Activated T-helper 9 cell treated with anti-CD3 and anti-CD28 coated beads, Interleukin-2, amount 50 U/mL, for 16 hours (primary cell): ENCODE data around the gene PCBD1.
"Not testable (repeated sequence)": the region's sequence is repeated elsewhere in the genome, so short reads cannot be mapped to it uniquely, and the experiment has no call there.

Source experiments
- DNase-seq: peaks from one replicate; pipeline ENCODE4 v3.0.0-alpha.2; 2020; ENCODE audit warnings: low read depth

Gene PCBD1

DNA sequence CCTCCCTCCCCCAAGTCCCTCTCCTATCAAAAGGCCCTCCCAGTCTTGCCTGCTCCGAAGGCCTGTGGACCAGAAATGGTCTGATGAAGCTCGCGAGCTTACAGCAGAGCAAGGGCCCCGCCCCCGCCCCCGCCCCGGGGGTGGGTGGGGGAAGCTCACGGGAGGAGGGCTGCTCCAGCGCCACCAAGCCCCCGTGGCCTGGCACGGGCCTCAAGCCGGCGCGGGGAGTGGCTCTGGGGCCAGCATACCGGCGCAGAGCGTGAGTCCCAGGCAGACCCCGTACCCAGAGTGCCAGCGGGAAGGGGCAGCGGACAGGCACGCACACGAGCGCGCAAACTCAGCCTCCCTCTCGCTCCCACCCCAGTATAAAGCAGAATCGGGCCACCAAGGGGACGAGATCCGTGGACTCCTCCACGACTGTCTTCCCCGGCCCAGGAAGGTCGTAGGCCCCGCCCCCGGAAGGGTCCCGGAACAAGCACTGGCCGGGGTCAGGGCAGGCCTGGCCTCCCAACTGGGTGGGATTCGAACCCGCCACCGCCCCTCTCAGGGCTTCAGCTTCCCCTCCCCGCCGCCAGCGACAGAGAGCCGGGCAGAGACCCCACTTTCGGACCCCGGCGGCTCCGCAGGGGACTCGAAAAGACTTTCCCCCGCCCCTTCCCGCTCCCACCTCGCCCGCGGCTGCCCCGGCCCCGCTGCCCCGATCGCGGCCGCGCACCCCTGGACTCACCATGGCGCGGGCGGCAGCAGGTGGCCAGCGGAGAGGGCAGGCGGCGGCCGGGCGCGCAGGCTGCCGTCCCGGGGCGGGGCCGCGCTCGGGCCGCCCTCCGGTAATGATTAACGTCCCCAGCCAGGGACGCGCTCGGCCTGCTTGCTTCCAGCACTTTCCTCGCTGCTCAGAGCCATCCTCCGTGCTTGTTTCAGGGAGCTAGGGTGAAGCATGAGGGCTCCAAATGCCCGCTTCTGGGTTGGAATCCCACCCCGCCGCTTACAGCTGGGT, at the start of gene PCBD1:
TSS of gene PCBD1 (minus strand) at position 762 of the 997 bp plus-strand sequence. CDS start at position 730, 32 bp downstream.
- peak; percentile 64 for DNase-seq

DNA sequence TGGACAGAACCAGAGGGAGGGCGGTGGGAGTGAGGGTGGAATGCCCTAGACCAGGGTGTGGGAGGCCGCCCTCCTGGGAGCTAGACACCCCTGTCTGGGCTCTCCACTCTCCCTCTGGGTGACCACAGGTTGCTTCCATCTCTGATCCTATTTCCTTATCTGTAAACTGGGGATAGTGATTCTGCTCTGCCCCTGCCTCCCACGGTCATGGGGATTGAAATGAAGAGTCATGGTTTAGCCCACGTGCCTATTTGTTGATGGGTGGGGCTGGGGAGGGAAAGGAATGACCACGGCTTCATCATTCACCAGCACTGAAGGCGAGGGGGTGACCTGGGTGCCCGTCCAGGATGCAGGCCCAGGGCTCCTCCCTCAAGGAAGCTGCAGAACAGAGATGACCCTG, 49.3 kb upstream of the PCBD1 start:
- no peak for DNase-seq

DNA sequence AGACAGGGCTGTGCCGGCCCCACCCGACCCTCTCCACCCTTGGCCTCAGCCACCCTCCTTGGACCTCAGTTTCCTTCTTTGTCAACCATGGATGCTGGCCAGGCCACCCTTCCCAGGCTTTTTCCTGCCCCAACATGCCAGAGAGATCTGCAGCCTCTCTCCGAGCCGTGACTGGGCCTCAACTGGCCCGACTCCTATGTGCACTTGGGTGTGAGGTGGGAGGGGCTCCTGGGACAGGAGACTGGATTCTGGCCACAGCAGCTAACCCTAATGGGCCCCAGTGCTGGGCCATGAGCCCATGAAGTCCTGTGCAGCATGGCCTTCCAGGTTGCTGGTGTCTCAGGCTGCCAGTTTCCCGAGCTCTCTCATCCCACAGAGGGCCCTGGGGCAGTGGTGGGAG, 47.7 kb upstream of the PCBD1 start:
- no peak for DNase-seq

DNA sequence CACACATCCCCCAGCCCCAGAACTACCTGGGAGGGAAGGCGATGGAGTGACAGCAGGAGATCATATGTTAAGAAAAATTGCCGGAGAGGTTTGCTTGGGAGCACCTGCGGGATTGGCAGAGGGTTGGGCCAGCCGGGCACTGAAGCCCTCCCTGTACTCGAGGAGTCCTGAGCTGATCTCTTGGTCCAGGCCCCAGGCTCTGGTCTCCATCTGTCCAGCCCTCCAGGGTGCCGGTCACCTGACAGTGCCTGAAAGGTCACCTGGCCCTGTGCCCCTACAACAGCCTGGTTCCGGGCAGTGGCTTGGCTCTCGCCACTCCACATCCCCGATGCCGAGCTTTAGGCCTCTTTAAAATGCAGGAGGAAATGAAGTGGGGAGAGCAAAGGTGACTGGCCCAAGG, 47.3 kb upstream of the PCBD1 start:
- DNase-seq: no peak

DNA sequence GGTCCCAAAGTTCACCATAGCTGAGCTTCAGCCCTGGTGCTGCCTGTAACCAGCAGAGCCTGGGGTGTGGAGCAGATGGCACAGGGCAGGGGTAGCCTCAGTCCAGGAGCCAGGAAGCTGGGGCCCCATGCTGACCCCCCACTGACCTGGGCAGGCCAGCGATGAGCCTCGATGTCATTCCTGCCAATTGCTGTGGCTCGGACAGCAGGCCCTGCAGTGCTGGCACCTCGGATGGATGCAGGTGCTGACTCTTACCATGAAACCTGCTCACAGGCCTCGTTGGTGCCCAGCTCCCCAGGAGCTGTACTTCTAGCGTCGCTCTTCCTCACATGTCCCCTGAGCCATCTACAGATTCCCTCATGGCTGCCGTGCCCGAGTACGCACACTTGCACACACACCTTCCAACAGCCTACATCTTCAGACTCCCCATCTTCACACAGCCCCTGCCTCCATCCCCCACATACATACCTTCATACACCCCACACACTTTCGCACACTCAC, 46.8 kb upstream of the PCBD1 start:
- DNase-seq: no peak

DNA sequence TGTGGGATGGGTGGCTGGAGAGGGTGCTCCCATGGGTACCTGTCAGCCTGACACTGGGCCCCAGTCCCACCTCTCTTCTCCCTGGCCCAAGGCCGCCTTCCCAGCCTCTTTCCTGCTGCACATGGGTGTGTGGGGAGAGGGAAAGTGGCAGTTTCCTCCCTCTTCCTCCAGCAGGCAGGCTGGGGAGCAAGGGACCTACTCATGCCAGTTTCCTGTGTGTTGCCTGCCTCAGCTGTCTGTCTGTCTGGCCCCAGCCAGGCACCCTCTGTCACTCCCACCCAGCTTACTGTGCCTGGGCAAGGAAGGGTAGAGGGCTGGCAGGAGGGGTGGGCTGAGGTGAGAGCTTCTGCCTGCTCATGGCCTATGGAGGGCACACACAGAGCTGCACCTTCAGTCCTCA, 46.3 kb upstream of the PCBD1 start:
- no peak for DNase-seq

DNA sequence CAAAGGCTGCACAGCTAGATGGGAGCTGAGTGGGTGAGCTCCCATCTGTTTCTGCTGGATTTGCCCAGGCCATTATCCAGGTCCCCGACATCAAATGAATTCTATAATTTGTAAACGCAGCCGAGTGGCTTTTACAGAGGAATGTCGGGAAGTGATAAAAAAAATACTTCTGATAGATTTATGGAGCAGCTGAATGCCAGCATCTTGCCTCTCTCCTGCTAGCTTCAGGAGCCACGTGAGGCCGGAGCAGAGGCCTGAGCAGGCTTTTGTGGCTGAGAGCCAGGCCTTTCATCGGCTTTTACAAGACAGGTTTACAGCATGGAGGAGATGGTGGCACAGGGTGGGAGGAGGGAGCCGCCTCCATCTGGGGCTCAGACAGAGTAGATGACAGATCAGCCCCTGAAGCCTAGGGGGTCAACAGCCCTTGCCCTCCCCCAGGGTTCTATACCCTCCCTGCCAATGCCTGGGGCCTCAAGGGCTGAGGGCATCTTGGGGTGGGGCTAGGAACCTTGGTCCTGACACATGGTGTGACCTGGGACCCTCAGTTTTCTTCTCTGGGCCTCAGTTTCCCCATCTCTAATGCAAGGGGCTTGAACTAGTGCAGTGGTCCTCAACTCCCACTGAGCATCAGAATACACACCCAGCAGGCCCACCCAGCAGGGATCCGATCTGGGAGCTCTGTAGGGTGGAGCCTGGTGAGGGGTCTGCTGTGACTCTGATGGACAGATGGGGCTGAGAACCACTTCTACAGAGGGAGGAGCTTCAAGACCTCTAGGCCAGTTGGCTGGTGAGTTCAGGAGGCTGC, 44.2 kb upstream of the PCBD1 start:
- DNase-seq: no peak

DNA sequence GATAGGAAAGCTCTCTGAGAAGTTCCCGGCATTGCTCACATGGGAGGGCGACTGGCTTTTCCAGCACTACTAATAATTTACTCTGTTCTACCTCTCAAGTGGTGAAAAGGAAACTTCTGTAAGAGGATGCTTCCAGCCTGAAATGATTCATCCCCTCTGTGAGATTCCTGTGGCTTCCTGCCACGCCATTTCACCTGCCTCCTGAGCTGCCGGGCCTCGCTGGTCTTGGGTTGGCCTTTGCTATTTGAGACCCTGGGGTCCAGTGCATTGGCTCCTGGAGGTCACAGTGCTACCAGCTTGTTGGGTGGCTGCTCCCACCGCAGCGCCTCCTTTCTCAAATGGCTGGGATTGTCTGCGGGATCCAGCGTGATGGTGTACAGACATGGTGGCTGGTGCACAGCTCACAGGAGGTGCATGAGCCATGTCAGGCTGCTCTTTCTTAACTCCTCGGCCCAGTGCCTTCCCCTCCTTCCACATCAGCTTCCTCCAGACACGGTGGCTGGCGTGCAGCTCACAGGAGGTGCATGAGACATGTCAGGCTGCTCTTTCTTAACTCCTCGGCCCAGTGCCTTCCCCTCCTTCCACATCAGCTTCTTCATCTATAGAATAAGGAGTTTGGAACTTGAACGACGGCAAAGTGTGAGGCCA, 42.9 kb upstream of the PCBD1 start:
- no peak for DNase-seq

DNA sequence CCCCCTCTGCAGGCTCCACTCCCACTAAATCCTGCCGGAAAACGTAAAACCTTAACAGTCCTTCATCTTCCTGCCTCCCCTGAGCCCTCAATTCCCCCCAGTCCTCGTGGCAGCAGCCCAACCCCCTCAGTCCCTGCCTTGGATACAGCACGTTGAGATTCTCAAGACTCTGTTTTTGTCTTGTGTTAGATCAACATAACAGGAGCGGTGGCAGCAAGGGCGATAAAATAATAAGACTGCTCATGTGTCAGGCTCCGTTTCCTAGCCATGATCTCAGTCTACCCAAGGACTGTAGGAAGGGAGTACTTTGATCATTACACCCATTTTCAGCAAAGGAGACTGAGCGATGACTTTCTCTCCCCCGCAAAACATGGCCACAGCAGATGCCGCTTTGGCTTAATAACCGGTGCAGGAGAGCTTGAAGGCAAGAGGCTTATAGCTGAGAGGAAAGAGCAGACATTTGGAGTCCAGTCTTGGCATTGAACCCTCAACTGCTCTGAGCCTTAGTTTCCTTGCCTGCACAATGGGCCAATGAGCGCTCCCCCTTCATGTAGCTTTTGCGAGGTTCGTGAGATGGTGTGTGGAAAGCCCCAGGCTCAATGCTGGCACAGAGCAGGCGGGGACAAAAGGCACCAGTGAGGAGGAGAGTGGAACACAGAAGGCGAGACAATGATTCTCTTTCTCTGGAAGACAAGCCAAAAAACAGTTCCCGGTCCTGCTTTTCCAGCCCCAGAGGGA, 42.1 kb upstream of the PCBD1 start:
- no peak for DNase-seq

DNA sequence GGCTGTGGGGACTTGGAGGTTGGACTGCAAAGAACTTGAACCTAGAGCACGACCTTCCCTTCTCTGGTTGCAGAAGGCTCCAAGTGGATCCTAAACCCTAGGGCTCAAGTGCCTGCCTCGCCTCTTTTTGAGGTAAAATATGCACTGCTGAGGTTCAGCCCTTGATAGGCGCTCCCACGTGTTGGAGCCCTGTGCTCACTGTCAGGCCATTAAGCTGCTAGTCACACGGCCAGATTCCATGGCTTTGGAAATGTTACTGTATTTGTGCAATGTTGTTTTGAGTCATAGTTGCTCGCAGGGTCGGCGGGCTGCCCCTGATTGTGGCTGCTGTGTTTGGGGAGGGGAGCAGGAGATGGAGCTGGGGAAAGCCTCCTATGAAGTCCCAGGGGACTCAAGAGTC, 39.8 kb upstream of the PCBD1 start:
- DNase-seq: no peak

DNA sequence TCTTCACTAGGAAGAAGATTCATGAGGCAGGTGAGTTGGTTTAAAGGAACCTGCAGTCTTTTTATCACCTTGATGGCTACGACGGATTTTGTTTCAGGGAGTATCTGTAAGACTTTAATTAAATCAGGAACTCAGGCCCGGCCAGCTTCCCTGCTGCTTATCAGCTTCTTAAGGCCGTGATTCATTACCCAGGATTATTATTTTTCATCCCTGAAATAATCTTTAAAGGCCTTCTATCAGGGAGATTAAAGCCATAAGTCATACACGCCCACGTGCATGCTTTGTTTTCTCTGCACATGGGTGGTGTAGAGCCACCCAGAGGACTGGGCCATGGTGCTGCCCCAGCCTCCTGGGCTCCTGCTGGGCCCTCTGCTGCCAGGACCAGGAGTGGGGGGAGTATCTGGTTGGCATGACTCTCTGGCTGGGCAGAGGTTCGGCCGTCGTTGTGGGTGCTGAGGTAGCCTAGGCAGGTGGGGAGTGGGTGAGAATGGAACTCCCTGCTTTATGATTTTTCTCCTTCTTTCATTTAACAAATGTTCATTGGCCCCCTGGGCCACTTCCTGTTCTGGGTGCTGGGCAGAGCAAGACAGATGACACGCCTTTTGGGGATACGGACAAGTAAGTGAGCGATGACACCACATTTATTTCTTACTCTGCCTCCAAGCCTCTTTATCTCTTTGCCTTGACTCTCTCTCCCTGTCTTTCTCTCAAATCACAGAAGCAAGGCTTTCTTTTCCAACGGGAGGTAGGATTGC, 39.0 kb upstream of the PCBD1 start:
- DNase-seq: no peak

DNA sequence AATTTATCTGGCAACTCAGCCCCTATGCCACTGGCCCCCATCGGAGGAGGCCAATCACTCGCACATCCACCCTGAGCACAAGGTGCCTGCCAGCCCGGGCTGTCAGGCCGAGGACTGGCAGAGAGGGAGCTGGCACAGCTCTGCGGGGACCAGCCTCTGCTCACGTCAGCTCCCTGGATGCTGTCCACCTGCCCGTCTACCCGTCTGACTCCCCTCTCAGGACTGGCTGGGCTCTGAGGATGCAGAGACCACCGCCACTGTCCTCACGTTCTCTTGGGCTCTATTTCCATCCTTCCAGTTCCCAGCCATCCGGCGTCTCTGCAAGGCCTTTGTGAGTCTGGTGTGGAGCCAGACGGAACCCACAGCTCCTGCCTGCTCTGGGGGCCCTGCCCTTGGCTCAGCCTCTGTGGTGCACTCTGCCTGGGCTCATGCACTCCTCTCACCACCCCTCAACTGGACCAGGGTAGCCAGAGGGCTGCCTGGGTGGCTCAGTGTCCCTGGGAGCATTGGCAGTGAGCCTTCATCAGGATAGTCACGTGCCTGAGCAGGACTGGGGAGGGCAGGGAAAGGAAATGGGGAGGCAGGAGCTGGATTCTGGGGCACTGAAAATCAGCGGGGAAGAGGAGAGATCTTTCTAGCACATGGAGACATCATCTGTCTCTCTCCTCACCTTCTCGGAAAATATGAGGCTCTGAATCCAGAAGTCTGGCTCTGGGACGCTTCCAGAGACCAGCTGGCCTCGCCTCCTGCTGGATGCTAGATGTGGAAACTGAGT, 38.0 kb upstream of the PCBD1 start:
- DNase-seq: no peak

DNA sequence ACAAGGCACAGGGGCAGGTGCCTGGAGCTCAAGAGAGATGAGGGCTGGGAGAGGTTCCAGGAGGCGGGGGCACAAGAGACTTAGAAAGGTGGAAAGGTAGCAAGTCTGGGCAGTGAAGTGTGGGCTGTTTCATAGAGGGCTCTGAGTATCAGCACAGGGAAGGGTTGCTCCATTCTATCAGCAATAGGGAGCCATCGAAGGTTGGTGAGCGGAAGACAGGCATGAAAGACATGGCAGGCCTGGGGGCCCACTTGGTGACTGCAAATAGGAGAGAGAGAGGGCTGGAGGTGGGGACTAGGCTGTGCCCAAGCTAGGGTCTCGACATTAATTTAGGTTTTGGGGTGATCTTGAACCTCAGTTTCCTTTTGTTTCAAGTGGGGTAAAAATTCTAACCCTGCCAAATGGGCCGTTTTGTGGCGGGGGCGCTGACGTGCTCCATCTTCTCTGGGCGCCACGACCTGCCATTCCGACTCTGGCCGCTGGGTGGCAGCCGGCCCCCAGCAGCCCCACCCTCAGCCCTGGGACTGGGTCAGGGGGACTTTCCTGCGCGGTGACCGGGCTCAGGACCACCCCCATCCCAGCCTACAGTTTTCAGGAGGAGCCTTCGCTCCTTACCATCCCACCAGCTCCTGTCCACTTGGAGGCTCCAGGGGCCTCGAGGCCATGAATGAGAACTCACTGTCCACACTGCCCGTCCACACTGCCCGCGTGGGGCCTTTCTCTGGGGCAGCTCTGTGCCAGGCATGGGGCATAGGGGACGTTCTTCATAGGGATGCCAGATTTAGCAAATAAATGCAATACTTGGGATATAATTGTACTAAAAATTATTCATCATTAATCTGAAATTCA, 37.2 kb upstream of the PCBD1 start:
- peak; percentile 15 for DNase-seq

DNA sequence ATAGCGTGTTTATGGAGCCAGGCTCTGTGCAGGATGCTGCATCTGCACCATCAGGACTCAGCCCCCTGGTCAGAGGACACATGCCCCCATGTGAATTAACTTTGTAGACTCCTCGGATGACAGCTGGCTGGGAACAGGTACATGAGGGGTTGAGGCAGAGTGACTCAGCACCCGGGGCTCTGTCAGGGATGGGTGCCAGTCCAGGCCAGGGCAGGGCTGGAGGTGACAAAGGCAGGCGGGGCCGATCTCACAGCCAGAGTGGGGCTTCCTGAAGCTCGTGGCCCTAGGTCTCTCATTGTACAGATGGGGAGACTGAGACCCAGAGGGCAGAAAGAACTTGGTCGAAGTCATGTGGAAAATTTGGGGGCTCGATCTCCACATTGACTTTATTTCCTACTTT, 35.3 kb upstream of the PCBD1 start:
- DNase-seq: no peak

DNA sequence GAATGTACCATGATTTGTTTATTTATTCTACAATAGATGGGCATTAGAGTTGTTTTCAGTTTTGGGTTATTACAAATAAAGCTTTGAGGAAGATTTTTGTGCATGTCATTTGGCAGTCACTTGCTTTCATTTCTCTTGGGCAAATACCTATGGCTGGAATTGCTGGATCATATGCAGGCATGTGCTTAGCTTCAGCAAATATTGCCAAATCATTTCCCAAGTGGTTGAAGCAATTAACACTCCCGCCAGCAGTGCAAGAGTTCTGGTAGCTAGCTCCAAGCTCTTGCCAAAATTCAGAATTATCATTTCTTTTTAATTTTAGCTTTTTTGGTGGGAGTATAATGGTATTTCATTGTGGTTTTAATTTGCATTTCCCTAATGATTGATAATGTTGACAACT, 32.9 kb upstream of the PCBD1 start:
- no peak for DNase-seq

DNA sequence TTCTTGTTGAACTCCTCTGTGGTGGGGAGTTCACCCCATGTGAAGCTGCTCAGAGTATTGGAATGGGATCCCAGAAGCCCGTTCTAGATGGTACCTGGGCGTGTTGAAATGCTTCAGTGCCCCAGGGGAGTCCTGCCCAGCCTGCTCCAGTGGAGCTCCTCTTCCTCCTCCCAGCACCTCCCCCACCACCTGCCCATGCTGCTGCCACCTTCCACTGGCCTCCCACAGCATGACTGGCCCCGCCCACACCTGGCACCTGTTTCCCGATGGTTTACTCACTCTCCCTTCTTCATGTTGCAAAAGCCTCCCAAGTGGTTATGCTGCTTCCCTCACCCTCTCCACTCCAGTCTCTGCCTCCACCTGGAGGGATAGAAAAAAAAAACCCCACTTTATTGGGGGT, 32.2 kb upstream of the PCBD1 start:
- no peak for DNase-seq

DNA sequence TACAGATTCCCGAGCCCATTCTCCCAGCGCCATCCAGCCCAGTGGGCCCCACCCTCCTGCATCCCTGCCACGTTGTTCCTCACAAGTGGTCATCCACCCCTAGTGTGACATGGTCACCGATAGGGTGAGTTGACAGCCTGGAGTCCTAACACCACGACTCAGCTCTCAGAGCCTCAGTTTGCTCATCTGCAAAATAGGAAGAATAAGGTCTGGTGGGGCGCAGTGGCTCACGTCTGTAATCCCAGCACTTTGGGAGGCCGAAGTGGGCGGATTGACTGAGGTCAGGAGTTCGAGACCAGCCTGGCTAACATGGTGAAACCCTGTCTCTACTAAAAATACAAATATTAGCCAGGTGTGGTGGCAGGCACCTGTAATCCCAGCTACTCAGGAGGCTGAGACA, 31.5 kb upstream of the PCBD1 start:
- DNase-seq: not testable (repeated sequence)

DNA sequence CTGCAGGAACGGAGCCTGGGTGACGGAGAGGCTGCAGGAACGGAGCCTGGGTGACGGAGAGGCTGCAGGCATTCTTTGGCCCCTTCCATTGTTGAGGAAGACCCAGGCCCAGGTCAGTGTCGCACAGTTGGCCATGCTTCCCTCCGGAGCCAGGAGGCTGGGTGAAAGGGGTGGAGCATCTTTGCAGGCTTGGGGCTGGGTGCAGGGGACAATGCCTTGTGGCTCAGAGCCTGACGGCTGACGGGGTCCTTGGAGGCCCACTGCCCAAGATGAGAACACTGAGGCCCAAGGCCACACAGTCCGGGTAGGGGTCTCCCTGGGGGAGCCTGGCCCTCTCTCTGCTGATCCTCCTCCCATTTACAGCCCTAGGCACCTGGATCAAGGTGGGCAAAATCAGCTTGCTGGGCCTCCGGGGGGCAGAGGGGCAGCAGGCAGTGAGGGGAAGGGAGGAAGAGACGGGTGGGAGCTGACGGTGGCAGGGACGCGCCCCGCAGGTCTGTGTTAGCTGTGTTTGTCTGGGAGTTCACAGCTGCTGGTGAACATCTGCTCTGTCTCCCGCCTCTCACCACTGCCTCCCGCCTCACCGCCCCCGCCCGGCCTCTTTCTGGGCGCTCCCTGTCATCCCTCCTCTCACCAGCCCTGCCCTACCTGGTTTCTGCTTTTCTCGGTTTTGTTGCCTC, 30.6 kb upstream of the PCBD1 start:
- no peak for DNase-seq

DNA sequence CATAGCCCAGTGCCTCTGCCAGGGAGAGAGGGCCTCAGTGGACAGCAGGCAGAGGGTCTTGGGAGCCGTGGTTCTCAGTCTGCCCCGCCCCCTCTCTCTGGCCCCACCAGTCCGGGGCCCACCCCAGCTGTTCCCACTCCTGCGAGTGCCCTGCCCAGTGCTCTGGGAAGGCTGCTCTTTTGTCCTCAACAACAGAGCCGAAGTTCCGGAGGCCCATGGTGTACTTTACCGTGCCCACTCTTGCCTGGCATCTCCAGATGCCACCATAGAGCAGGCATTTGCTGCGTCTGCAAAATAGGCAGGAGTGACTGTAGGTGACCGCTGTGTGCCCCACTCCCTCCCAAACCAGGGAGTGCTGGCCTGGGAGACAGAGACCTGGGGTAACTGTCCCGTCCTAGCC, 29.3 kb upstream of the PCBD1 start:
- no peak for DNase-seq
